RWPE2 (cell line): ENCODE results near the gene RING1.
A peak's percentile ranks its signal among the peaks of the same experiment; 100 is the strongest.

Experiments used
- ATAC-seq: fragments of 200-7000 bp; cut with Tn5 transposase; 3 replicates; pipeline ENCODE4 v1.9.1; 2021; ENCODE audit warnings: low read depth
- DNase-seq: peaks from one replicate; pipeline ENCODE4 v3.0.0-alpha.2; 2020; ENCODE audit warnings: low spot score
- H3K27ac ChIP-seq: fragments of 450-650 bp; 2 replicates; pipeline ENCODE4 v1.5.1; 2017; ENCODE audit warnings: mild to moderate bottlenecking; ENCODE audit not compliant: poor library complexity, severe bottlenecking
- H3K27me3 ChIP-seq: fragments of 250-450 bp; sonication (Bioruptor Pico); 2 replicates; pipeline ENCODE4 v1.5.1; 2021; ENCODE audit warnings: mild to moderate bottlenecking, moderate library complexity; ENCODE audit not compliant: insufficient read depth, poor library complexity, severe bottlenecking
- H3K36me3 ChIP-seq: fragments of 250-450 bp; sonication (Bioruptor Pico); 2 replicates; pipeline ENCODE4 v1.5.1; 2020; ENCODE audit warnings: low read depth, mild to moderate bottlenecking, moderate library complexity
- H3K4me1 ChIP-seq: fragments of 250-450 bp; sonication (Bioruptor Pico); 2 replicates; pipeline ENCODE4 v1.5.1; 2021; ENCODE audit warnings: mild to moderate bottlenecking, moderate library complexity; ENCODE audit not compliant: insufficient read depth, poor library complexity, severe bottlenecking
- H3K4me3 ChIP-seq: fragments of 250-450 bp; sonication (Bioruptor Pico); 2 replicates; pipeline ENCODE4 v1.5.1; 2021; ENCODE audit warnings: mild to moderate bottlenecking, moderate library complexity; ENCODE audit not compliant: severe bottlenecking
- H3K9me3 ChIP-seq: fragments of 250-450 bp; sonication (Bioruptor Pico); 2 replicates; pipeline ENCODE4 v1.5.1; 2021; ENCODE audit warnings: mild to moderate bottlenecking, moderate library complexity; ENCODE audit not compliant: severe bottlenecking
- CTCF ChIP-seq: fragments of 450-650 bp; IDR thresholded peaks from one replicate; pipeline ENCODE4 v1.5.1; 2017; ENCODE audit warnings: mild to moderate bottlenecking, moderate library complexity; ENCODE audit not compliant: poor library complexity, severe bottlenecking

Gene RING1

GRCh38 chr6:33203443-33204164, 4.7 kb upstream of the RING1 start:
- Histone ChIP-seq H3K4me1 (peaks cover 27% of the 10 kb centered on the region), H3K36me3 (peaks cover 33% of the 10 kb centered on the region), H3K4me3 (no peak overlapping the region), H3K9me3 (no peaks in the 10 kb centered on the region), H3K27ac (peak overlapping the region; percentile 87), H3K27me3 (no peaks in the 10 kb centered on the region)
- TF ChIP-seq CTCF, result no peak
- ATAC-seq, result no peak
- DNase-seq, result no peak

GRCh38 chr6:33204165-33204414, 4.2 kb upstream of the RING1 start:
- Histone ChIP-seq H3K27me3 (no peaks in the 10 kb centered on the region), H3K27ac (peak overlapping the region; percentile 87), H3K9me3 (no peaks in the 10 kb centered on the region), H3K4me3 (peak overlapping the region; percentile 60), H3K36me3 (peaks cover 35% of the 10 kb centered on the region), H3K4me1 (peaks cover 27% of the 10 kb centered on the region)
- DNase-seq (no peak), ATAC-seq (no peak)
- TF ChIP-seq CTCF, result no peak

GRCh38 chr6:33204415-33205190, 3.7 kb upstream of the RING1 start, which contains the start of gene HSD17B8:
Gene HSD17B8, plus strand, starts transcription at chr6:33204655. Its CDS starts 14 bp downstream, at chr6:33204669.
- TF ChIP-seq CTCF, result no peak
- peaks cover 40% of the 10 kb centered on the region for H3K36me3 ChIP-seq
- peak within 1 kb of the TSS; percentile 60 for H3K4me3 ChIP-seq
- peaks cover 27% of the 10 kb centered on the region for H3K4me1 ChIP-seq
- no peaks in the 10 kb centered on the region for H3K27me3 ChIP-seq
- no peaks in the 10 kb centered on the region for H3K9me3 ChIP-seq
- DNase-seq (peak; percentile 94), ATAC-seq (peak; percentile 72)
- H3K27ac ChIP-seq, result peak within 1 kb of the TSS; percentile 87

GRCh38 chr6:33205191-33206026, 2.9 kb upstream of the RING1 start:
- Histone ChIP-seq H3K9me3 (no peaks in the 10 kb centered on the region), H3K27me3 (no peaks in the 10 kb centered on the region), H3K4me1 (peaks cover 27% of the 10 kb centered on the region), H3K4me3 (peak overlapping the region; percentile 60), H3K27ac (peak overlapping the region; percentile 87), H3K36me3 (peaks cover 47% of the 10 kb centered on the region)
- ATAC-seq (peak; percentile 62), DNase-seq (no peak)
- peak; percentile 12 for TF ChIP-seq CTCF
